H1 (cell line): ENCODE results near the gene EFCAB6. TPM values are rescaled to one million over a fixed set of nuclear protein-coding genes. Genes with fewer than 3 reads are reported as not detected.

Source experiments
- CTCF ChIA-PET: fragments of 300-600 bp; sonication (Branson Sonifier 250); formaldehyde crosslinking; loops from one replicate; lab custom pipeline; 2021; ENCODE audit not compliant: partially characterized antibody; lab: Charles Lee
- POLR2A ChIA-PET: fragments of 300-600 bp; sonication (Branson Sonifier 250); formaldehyde crosslinking; loops from one replicate; lab custom pipeline; 2021; ENCODE audit warnings: inconsistent platforms; ENCODE audit not compliant: partially characterized antibody; lab: Charles Lee
- DNase-seq, 2 experiments: peaks; one replicate each; pipeline versions ENCODE4 v3.0.0 to v3.0.0-alpha.2; 2010 to 2022; ENCODE audit warnings: low spot score in 2 of 2, low read depth in 1 of 2, mixed read lengths in 1 of 2
- FAIRE-seq: peaks from 2 replicates; lab custom pipeline; 2011; peaks lifted over from hg19 to GRCh38; lab: Jason Lieb, UNC
- H2AFZ ChIP-seq: 2 replicates; pipeline ENCODE4 v1.8.1; 2012; ENCODE audit warnings: low read length, inconsistent platforms
- H2AK5ac ChIP-seq: 2 replicates; pipeline ENCODE4 v1.6.1; 2013; ENCODE audit warnings: low read depth, low read length
- H2BK120ac ChIP-seq: replicated peaks from 2 replicates; pipeline ENCODE3; 2013; ENCODE audit warnings: low read depth, low read length, inconsistent platforms
- H2BK12ac ChIP-seq: 2 replicates; pipeline ENCODE4 v1.6.1; 2013; ENCODE audit warnings: low read depth, low read length
- H2BK15ac ChIP-seq: 2 replicates; pipeline ENCODE4 v1.6.1; 2013; ENCODE audit warnings: low read length
- H2BK20ac ChIP-seq: 2 replicates; pipeline ENCODE4 v1.6.1; 2013; ENCODE audit warnings: low read length
- H2BK5ac ChIP-seq: 2 replicates; pipeline ENCODE4 v1.6.1; 2013; ENCODE audit warnings: low read depth, low read length
- H3K14ac ChIP-seq: 2 replicates; pipeline ENCODE4 v1.6.1; 2013; ENCODE audit warnings: inconsistent platforms; ENCODE audit not compliant: insufficient read length
- H3K18ac ChIP-seq: 2 replicates; pipeline ENCODE4 v1.6.1; 2013; ENCODE audit warnings: low read length; ENCODE audit errors: extremely low read depth
- H3K23ac ChIP-seq: 2 replicates; pipeline ENCODE4 v1.6.1; 2013; ENCODE audit warnings: inconsistent platforms; ENCODE audit not compliant: insufficient read length
- H3K23me2 ChIP-seq: 2 replicates; pipeline ENCODE4 v1.6.1; 2013; ENCODE audit warnings: low read depth, low read length
- H3K27ac ChIP-seq: 2 replicates; pipeline ENCODE4 v1.6.1; 2011; ENCODE audit warnings: low read depth, low read length, inconsistent platforms
- H3K27me3 ChIP-seq, 4 experiments: replicated peaks in 1 of 4; 1 replicate in 1 of 4; 2 replicates in 3 of 4; pipeline versions ENCODE4 v1.6.1 to v1.8.1; 2011 to 2013; ENCODE audit warnings: low read length in 3 of 4, mild to moderate bottlenecking in 3 of 4, inconsistent platforms in 2 of 4, mixed read lengths in 2 of 4, moderate library complexity in 1 of 4; ENCODE audit not compliant: control insufficient read depth in 3 of 4, insufficient read depth in 3 of 4; ENCODE audit errors: extremely low read depth in 1 of 4
- H3K36me3 ChIP-seq, 4 experiments: 2 replicates each; pipeline versions ENCODE4 v1.6.1 to v1.8.1; 2011 to 2013; ENCODE audit warnings: mild to moderate bottlenecking in 4 of 4, low read length in 3 of 4, moderate library complexity in 2 of 4, control low read depth in 1 of 4, inconsistent platforms in 1 of 4; ENCODE audit not compliant: insufficient read depth in 4 of 4, control insufficient read depth in 2 of 4
- H3K4ac ChIP-seq: replicated peaks from 2 replicates; pipeline ENCODE3; 2013; ENCODE audit warnings: low read length, low read depth, mixed read lengths, inconsistent platforms; ENCODE audit not compliant: insufficient read length
- H3K4me1 ChIP-seq, 4 experiments: replicated peaks in 1 of 4; 1 replicate in 1 of 4; 2 replicates in 3 of 4; pipeline versions ENCODE4 v1.6.1 to v1.8.1; 2011 to 2013; ENCODE audit warnings: low read length in 3 of 4, inconsistent platforms in 2 of 4, mixed read lengths in 1 of 4; ENCODE audit not compliant: insufficient read depth in 4 of 4, control insufficient read depth in 3 of 4
- H3K4me2 ChIP-seq, 2 experiments: 2 replicates each; pipeline versions ENCODE4 v1.6.1 to v1.8.1; 2011 to 2013; ENCODE audit warnings: low read depth in 2 of 2, low read length in 2 of 2, control low read depth in 1 of 2, inconsistent platforms in 1 of 2, mild to moderate bottlenecking in 1 of 2; ENCODE audit not compliant: insufficient read depth in 1 of 2
- H3K4me3 ChIP-seq, 4 experiments: fragments of 200-600, 300-600 bp in 1 of 4; sonication (generic), shearing (Covaris generic), sonication (Bioruptor Twin) in 1 of 4; 2 replicates each; pipeline versions ENCODE4 v1.5.1 to v1.8.1; 2011 to 2016; ENCODE audit warnings: low read length in 4 of 4, low read depth in 3 of 4, control low read depth in 2 of 4, inconsistent platforms in 2 of 4, mild to moderate bottlenecking in 2 of 4, mixed read lengths in 1 of 4, moderate library complexity in 1 of 4; ENCODE audit not compliant: insufficient read depth in 2 of 4; ENCODE audit errors: extremely low read depth in 1 of 4
- H3K56ac ChIP-seq: replicated peaks from 2 replicates; pipeline ENCODE3; 2013; ENCODE audit warnings: low read depth, mild to moderate bottlenecking, mixed read lengths, low read length, inconsistent platforms; ENCODE audit not compliant: insufficient read length
- H3K79me1 ChIP-seq: 2 replicates; pipeline ENCODE4 v1.6.1; 2013; ENCODE audit warnings: low read depth, low read length, control low read depth
- H3K79me2 ChIP-seq, 2 experiments: 2 replicates each; pipeline versions ENCODE4 v1.6.1 to v1.8.1; 2012 to 2013; ENCODE audit warnings: low read length in 2 of 2, mild to moderate bottlenecking in 2 of 2, inconsistent platforms in 1 of 2; ENCODE audit not compliant: insufficient read depth in 2 of 2, control insufficient read depth in 1 of 2
- H3K9ac ChIP-seq, 4 experiments: replicated peaks in 1 of 4; 1 replicate in 1 of 4; 2 replicates in 3 of 4; pipeline versions ENCODE4 v1.6.1 to v1.8.1; 2011 to 2013; ENCODE audit warnings: low read depth in 3 of 4, low read length in 3 of 4, control low read depth in 2 of 4, mild to moderate bottlenecking in 2 of 4, moderate library complexity in 2 of 4, inconsistent platforms in 1 of 4; ENCODE audit errors: extremely low read depth in 1 of 4
- H3K9me3 ChIP-seq, 2 experiments: 2 replicates each; pipeline versions ENCODE4 v1.6.1 to v1.8.1; 2012 to 2013; ENCODE audit warnings: mild to moderate bottlenecking in 2 of 2, moderate library complexity in 2 of 2, control low read depth in 1 of 2, inconsistent platforms in 1 of 2, low read depth in 1 of 2, low read length in 1 of 2, mixed read lengths in 1 of 2; ENCODE audit not compliant: insufficient read depth in 2 of 2
- H4K20me1 ChIP-seq, 2 experiments: replicated peaks in 1 of 2; 2 replicates each; pipeline versions ENCODE3 to v1.8.1; 2011 to 2013; ENCODE audit warnings: inconsistent platforms in 2 of 2, low read length in 2 of 2, mild to moderate bottlenecking in 1 of 2; ENCODE audit not compliant: insufficient read depth in 2 of 2, control insufficient read depth in 1 of 2
- H4K5ac ChIP-seq: 2 replicates; pipeline ENCODE4 v1.6.1; 2013; ENCODE audit warnings: low read length, low read depth, mixed read lengths, inconsistent platforms; ENCODE audit not compliant: insufficient read length
- H4K8ac ChIP-seq: 2 replicates; pipeline ENCODE4 v1.8.0; 2013; ENCODE audit warnings: mild to moderate bottlenecking, moderate library complexity, low read length, inconsistent platforms; ENCODE audit not compliant: insufficient read depth; ENCODE audit errors: extremely low read depth
- H4K91ac ChIP-seq: replicated peaks from 2 replicates; pipeline ENCODE3; 2013; ENCODE audit warnings: low read length, mixed read lengths, inconsistent platforms; ENCODE audit not compliant: insufficient read length
- HDAC2 ChIP-seq, 2 experiments: fragments of 300-600 bp in 1 of 2; sonication (generic) in 1 of 2; IDR thresholded peaks; 2 replicates each; pipeline ENCODE4 v1.6.1; 2011 to 2012; ENCODE audit warnings: low read depth in 2 of 2, low read length in 2 of 2, mild to moderate bottlenecking in 2 of 2, moderate library complexity in 2 of 2, borderline replicate concordance in 1 of 2, inconsistent platforms in 1 of 2
- WGBS, 2 experiments: shearing (Covaris generic) in 1 of 2; methylation state at CpG; one replicate each; pipeline versions ENCODE4 v1.1.6 to v1.1.7; 2013 to 2015; ENCODE audit warnings: low lambda C conversion rate in 2 of 2, mixed read lengths in 2 of 2, inconsistent platforms in 1 of 2, low coverage in 1 of 2, missing lambda C conversion rate in 1 of 2; ENCODE audit not compliant: insufficient replicate concordance in 2 of 2, insufficient coverage in 1 of 2, insufficient read length in 1 of 2; ENCODE audit errors: extremely low coverage in 1 of 2, missing lambda C conversion rate in 1 of 2; 5-methylcytosine and 5-hydroxymethylcytosine counted together
- polyA plus RNA-seq, 7 experiments: library from polyadenylated mRNA; depleted of rRNA in 3 of 7; stranded (reverse) in 5 of 7; unstranded in 2 of 7; fragments of >200 nt in 5 of 7; fragments of 200-250 nt in 2 of 7; gene quantifications; 1 replicate in 5 of 7; 2 replicates in 1 of 7; 4 replicates in 1 of 7; pipeline versions ENCODE4 v1.2.1 to v1.2.3, GENCODE V29; 2011 to 2013; ENCODE audit warnings: missing spikeins in 2 of 7, mixed read lengths in 2 of 7
- total RNA-seq: library from RNA; stranded (reverse); fragmentation: NEBNext Ultra II Directional; extraction: Animal tissue kit (Norgen Biotek cat#: 25700); gene quantifications from 2 replicates; pipeline ENCODE4 v1.2.1, GENCODE V29; 2021

EFCAB6 gene
- total and polyA plus RNA-seq, 2 of the 8 experiments (the other 6 are each of a cell fraction or from before 2014, with no cell fraction given): 0.32 to 1.7 TPM

- Histone ChIP-seq H3K27ac (no peak overlapping the region), H4K5ac (no peak overlapping the region), H3K4me2 (no peak overlapping the region), H3K79me1 (no peaks in the 10 kb centered on the region), H4K8ac (no peak overlapping the region), H2AFZ (no peak overlapping the region), H2BK12ac (no peak overlapping the region), H4K20me1 (no peaks in the 10 kb centered on the region), H3K4me3 (no peak overlapping the region), H3K23me2 (peaks cover 4% of the 10 kb centered on the region; the same call in 1 of the 2 replicates), H3K4ac (peak overlapping the region; percentile 25), H2BK15ac (no peak overlapping the region), H3K14ac (no peak overlapping the region), H2BK5ac (no peak overlapping the region), H3K23ac (no peak overlapping the region), H2AK5ac (no peak overlapping the region), H2BK20ac (no peak overlapping the region), H3K79me2 (no peaks in the 10 kb centered on the region), H3K27me3 (no peaks in the 10 kb centered on the region), H3K4me1 (peaks cover 0 to 6% (median 0%) of the 10 kb centered on the region in 4 experiments; a peak in 3 of 7 replicates), H3K56ac (no peak overlapping the region), H3K36me3 (no peaks in the 10 kb centered on the region), H3K18ac (no peak overlapping the region), H3K9ac (no peak overlapping the region), H2BK120ac (no peak overlapping the region), H3K9me3 (no peaks in the 10 kb centered on the region), H4K91ac (no peak overlapping the region)
- TF ChIP-seq HDAC2 (IDR thresholded peaks at IDR 0.05; ENCODE audit: borderline replicate concordance in 1 of 2, low read depth in 2 of 2, low read length in 2 of 2): no peak
- ChIA-PET POLR2A (no interaction called here), CTCF (interaction anchor here (0.5 to 3.3 kb wide), 6 partner anchors 10 to 82 kb away, joined by 3 to 23 read pairs (median 6); no protein-coding TSS in a partner anchor)
- WGBS, 2 experiments: 80% methylated on average over 7 of the region's 7 CpGs; no CpG with 5 or more reads in 1 of the 2 experiments
- FAIRE-seq (no peak), DNase-seq (no peak)
These were observed 16.8 kb downstream of the EFCAB6 start for GRCh38 chr22:43795320-43795719.
